HEK293 (cell line): ENCODE data around the gene STRA8.

Experiments used
- CTCF ChIA-PET: fragments of 350-600 bp; formaldehyde crosslinking; extraction: SDS; loops from one replicate; lab custom pipeline; 2021; ENCODE audit warnings: antibody characterized with exemption; lab: Yijun Ruan, JAX
- POLR2A ChIA-PET: fragments of 300-600 bp; formaldehyde crosslinking; extraction: SDS; loops from one replicate; lab custom pipeline; 2020; ENCODE audit warnings: antibody characterized with exemption, inconsistent platforms; lab: Yijun Ruan, JAX
- H3K27ac ChIP-seq: fragments of 200-500 bp; sonication (Bioruptor generic); 2 replicates; pipeline ENCODE4 v1.5.1; 2014; ENCODE audit warnings: low read depth, low read length, control low read depth, inconsistent platforms; ENCODE audit errors: extremely low read depth
- H3K36me3 ChIP-seq, 2 experiments: fragments of 200-500 bp in 1 of 2; sonication (Bioruptor generic) in 1 of 2; 1 replicate in 1 of 2; 2 replicates in 1 of 2; pipeline ENCODE4 v1.5.1; 2014 to 2017; ENCODE audit warnings: inconsistent platforms in 2 of 2, low read length in 2 of 2; ENCODE audit not compliant: control insufficient read depth in 2 of 2, insufficient read depth in 1 of 2
- H3K4me1 ChIP-seq: fragments of 200-500 bp; sonication (Bioruptor generic); 2 replicates; pipeline ENCODE4 v1.5.1; 2014; ENCODE audit warnings: mild to moderate bottlenecking, low read length, inconsistent platforms; ENCODE audit not compliant: control insufficient read depth, insufficient read depth
- H3K4me3 ChIP-seq: 2 replicates; pipeline ENCODE4 v1.5.1; 2011; ENCODE audit warnings: low read depth, mild to moderate bottlenecking, control low read depth, low read length, moderate library complexity
- H3K9me3 ChIP-seq: fragments of 200-500 bp; sonication (Bioruptor generic); 2 replicates; pipeline ENCODE4 v1.5.1; 2014; ENCODE audit warnings: low read depth, low read length, inconsistent platforms; ENCODE audit not compliant: control insufficient read depth, insufficient read depth
- CTCF ChIP-seq: fragments of 450-650 bp; formaldehyde crosslinking; IDR thresholded peaks from 2 replicates; pipeline ENCODE4 v1.5.1; 2016; ENCODE audit warnings: missing biosample characterization, missing genetic modification characterization
- EGR2 ChIP-seq: fragments of 450-650 bp; formaldehyde crosslinking; IDR thresholded peaks from 2 replicates; pipeline ENCODE4 v1.5.1; 2016; ENCODE audit warnings: low read depth, missing biosample characterization, missing genetic modification characterization
- KLF7 ChIP-seq: fragments of 450-650 bp; formaldehyde crosslinking; IDR thresholded peaks from 2 replicates; pipeline ENCODE4 v1.5.1; 2016; ENCODE audit warnings: missing biosample characterization, missing genetic modification characterization, borderline replicate concordance
- PATZ1 ChIP-seq: fragments of 450-650 bp; formaldehyde crosslinking; IDR thresholded peaks from 2 replicates; pipeline ENCODE4 v1.5.1; 2016; ENCODE audit warnings: missing biosample characterization, missing genetic modification characterization
- SP2 ChIP-seq: fragments of 450-650 bp; formaldehyde crosslinking; IDR thresholded peaks from 2 replicates; pipeline ENCODE4 v1.5.1; 2016; ENCODE audit warnings: missing biosample characterization, missing genetic modification characterization
- SP3 ChIP-seq: fragments of 450-650 bp; formaldehyde crosslinking; IDR thresholded peaks from 2 replicates; pipeline ENCODE4 v1.5.1; 2016; ENCODE audit warnings: missing biosample characterization, missing genetic modification characterization
- TRIM28 ChIP-seq: IDR thresholded peaks from 2 replicates; pipeline ENCODE4 v1.6.1; 2011; ENCODE audit warnings: low read length, control low read depth, borderline replicate concordance
- ZNF184 ChIP-seq: fragments of 450-650 bp; IDR thresholded peaks from 2 replicates; pipeline ENCODE4 v1.5.1; 2018; ENCODE audit warnings: missing biosample characterization, mild to moderate bottlenecking, missing genetic modification characterization
- ZNF214 ChIP-seq: fragments of 450-650 bp; formaldehyde crosslinking; IDR thresholded peaks from 2 replicates; pipeline ENCODE4 v1.5.1; 2017; ENCODE audit warnings: missing biosample characterization, mild to moderate bottlenecking, missing genetic modification characterization, borderline replicate concordance
- ZNF239 ChIP-seq: fragments of 450-650 bp; formaldehyde crosslinking; IDR thresholded peaks from 2 replicates; pipeline ENCODE4 v1.5.1; 2016; ENCODE audit warnings: missing biosample characterization, missing genetic modification characterization
- ZNF354C ChIP-seq: fragments of 450-650 bp; formaldehyde crosslinking; IDR thresholded peaks from 2 replicates; pipeline ENCODE4 v1.5.1; 2016; ENCODE audit warnings: missing biosample characterization, missing genetic modification characterization, low read depth, borderline replicate concordance
- ZNF394 ChIP-seq: fragments of 450-650 bp; formaldehyde crosslinking; IDR thresholded peaks from 2 replicates; pipeline ENCODE4 v1.5.1; 2016; ENCODE audit warnings: missing biosample characterization, missing genetic modification characterization, mild to moderate bottlenecking, moderate library complexity, borderline replicate concordance
- ZNF510 ChIP-seq: fragments of 450-650 bp; formaldehyde crosslinking; IDR thresholded peaks from 2 replicates; pipeline ENCODE4 v1.5.1; 2018; ENCODE audit warnings: mild to moderate bottlenecking, missing genetic modification characterization, missing biosample characterization; ENCODE audit not compliant: insufficient replicate concordance
- ZNF571 ChIP-seq: fragments of 450-650 bp; formaldehyde crosslinking; IDR thresholded peaks from 2 replicates; pipeline ENCODE4 v1.5.0; 2017; ENCODE audit warnings: missing biosample characterization, missing genetic modification characterization
- ZNF658 ChIP-seq: fragments of 450-650 bp; formaldehyde crosslinking; IDR thresholded peaks from 2 replicates; pipeline ENCODE4; 2016; ENCODE audit warnings: missing biosample characterization, missing genetic modification characterization
- ZNF76 ChIP-seq: fragments of 450-650 bp; formaldehyde crosslinking; IDR thresholded peaks from 2 replicates; pipeline ENCODE4; 2016; ENCODE audit warnings: low read depth, missing biosample characterization, missing genetic modification characterization, borderline replicate concordance
- ZNF768 ChIP-seq: fragments of 450-650 bp; formaldehyde crosslinking; IDR thresholded peaks from 2 replicates; pipeline ENCODE4 v1.5.1; 2018; ENCODE audit warnings: missing biosample characterization, mild to moderate bottlenecking, missing genetic modification characterization
- ZNF777 ChIP-seq: fragments of 450-650 bp; formaldehyde crosslinking; IDR thresholded peaks from 2 replicates; pipeline ENCODE4 v1.5.1; 2017; ENCODE audit warnings: missing biosample characterization, missing genetic modification characterization, borderline replicate concordance
- ZNF830 ChIP-seq: fragments of 450-650 bp; IDR thresholded peaks from 2 replicates; pipeline ENCODE4 v1.5.0; 2018; ENCODE audit warnings: missing biosample characterization, missing genetic modification characterization, low read depth, mild to moderate bottlenecking, moderate library complexity
- TF ChIP-seq, protein P1 (sequence below): fragments of 450-650 bp; formaldehyde crosslinking; IDR thresholded peaks from 2 replicates; pipeline ENCODE4 v1.5.1; 2016; ENCODE audit warnings: missing biosample characterization, missing genetic modification characterization, borderline replicate concordance
- TF ChIP-seq, protein P2 (sequence below): fragments of 450-650 bp; formaldehyde crosslinking; IDR thresholded peaks from 2 replicates; pipeline ENCODE4 v1.5.1; 2016; ENCODE audit warnings: missing biosample characterization, missing genetic modification characterization

STRA8 gene

GRCh38 chr7:135238112-135238744 is 4.6 kb downstream of the STRA8 start:
- TF ChIP-seq ZNF239 (tag by site-specific recombination) (no peak), ZNF830 (tag by site-specific recombination) (no peak), PATZ1 (tag by site-specific recombination) (peak; percentile 26; the same call in 1 of the 2 replicates), ZNF76 (tag by site-specific recombination) (no peak), KLF7 (tag by site-specific recombination) (no peak), ZNF394 (tag by site-specific recombination) (no peak), ZNF214 (no peak), ZNF768 (tag by site-specific recombination) (no peak), EGR2 (tag by site-specific recombination) (no peak), CTCF (peak; percentile 31; the same call in 1 of the 2 replicates)
- TF ChIP-seq, protein P1, sequence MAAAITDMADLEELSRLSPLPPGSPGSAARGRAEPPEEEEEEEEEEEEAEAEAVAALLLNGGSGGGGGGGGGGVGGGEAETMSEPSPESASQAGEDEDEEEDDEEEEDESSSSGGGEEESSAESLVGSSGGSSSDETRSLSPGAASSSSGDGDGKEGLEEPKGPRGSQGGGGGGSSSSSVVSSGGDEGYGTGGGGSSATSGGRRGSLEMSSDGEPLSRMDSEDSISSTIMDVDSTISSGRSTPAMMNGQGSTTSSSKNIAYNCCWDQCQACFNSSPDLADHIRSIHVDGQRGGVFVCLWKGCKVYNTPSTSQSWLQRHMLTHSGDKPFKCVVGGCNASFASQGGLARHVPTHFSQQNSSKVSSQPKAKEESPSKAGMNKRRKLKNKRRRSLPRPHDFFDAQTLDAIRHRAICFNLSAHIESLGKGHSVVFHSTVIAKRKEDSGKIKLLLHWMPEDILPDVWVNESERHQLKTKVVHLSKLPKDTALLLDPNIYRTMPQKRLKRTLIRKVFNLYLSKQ (tag by site-specific recombination), result no peak
- TF ChIP-seq, all 188 proteins: peak for 2
- Histone ChIP-seq H3K27ac (no peak overlapping the region), H3K4me1 (no peaks in the 10 kb centered on the region), H3K36me3 (no peaks in the 10 kb centered on the region), H3K4me3 (no peak overlapping the region), H3K9me3 (no peaks in the 10 kb centered on the region)
- CTCF ChIA-PET, result interaction anchor here (0.5 to 1.0 kb wide), 5 partner anchors 11 to 1641 kb away, joined by 3 to 4 read pairs (median 3); no protein-coding TSS in a partner anchor
- POLR2A ChIA-PET, result no interaction called here

- ChIA-PET CTCF (interaction anchor here (0.6 kb wide), 3 partner anchors 33 to 404 kb away, joined by 3 read pairs; no protein-coding TSS in a partner anchor), POLR2A (no interaction called here)
- Histone ChIP-seq H3K9me3 (no peaks in the 10 kb centered on the region), H3K4me1 (no peaks in the 10 kb centered on the region), H3K36me3 (no peaks in the 10 kb centered on the region), H3K27ac (no peak overlapping the region), H3K4me3 (no peak overlapping the region)
- TF ChIP-seq ZNF354C (tag by site-specific recombination) (no peak), ZNF571 (tag by site-specific recombination) (no peak), ZNF239 (tag by site-specific recombination) (no peak), ZNF184 (tag by site-specific recombination) (no peak), SP2 (tag by site-specific recombination) (no peak), TRIM28 (no peak), ZNF658 (tag by site-specific recombination) (no peak), ZNF510 (tag by site-specific recombination) (no peak), SP3 (tag by site-specific recombination) (no peak), ZNF777 (tag by site-specific recombination) (no peak)
- TF ChIP-seq, protein P2, sequence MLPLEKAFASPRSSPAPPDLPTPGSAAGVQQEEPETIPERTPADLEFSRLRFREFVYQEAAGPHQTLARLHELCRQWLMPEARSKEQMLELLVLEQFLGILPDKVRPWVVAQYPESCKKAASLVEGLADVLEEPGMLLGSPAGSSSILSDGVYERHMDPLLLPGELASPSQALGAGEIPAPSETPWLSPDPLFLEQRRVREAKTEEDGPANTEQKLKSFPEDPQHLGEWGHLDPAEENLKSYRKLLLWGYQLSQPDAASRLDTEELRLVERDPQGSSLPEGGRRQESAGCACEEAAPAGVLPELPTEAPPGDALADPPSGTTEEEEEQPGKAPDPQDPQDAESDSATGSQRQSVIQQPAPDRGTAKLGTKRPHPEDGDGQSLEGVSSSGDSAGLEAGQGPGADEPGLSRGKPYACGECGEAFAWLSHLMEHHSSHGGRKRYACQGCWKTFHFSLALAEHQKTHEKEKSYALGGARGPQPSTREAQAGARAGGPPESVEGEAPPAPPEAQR (tag by site-specific recombination), result no peak
Observed at GRCh38 chr7:135239263-135239662, 5.6 kb downstream of the STRA8 start.
